Breast epithelium (tissue), 3 donors: ENCODE measurements around the gene SYNE1.

Experiments used
- CTCF ChIP-seq, 3 donors: fragments of 450-650 bp; IDR thresholded peaks; one replicate each; pipeline ENCODE4 v1.5.1; 2016 to 2017; ENCODE audit warnings: antibody characterized with exemption in 3 of 3, mild to moderate bottlenecking in 3 of 3, moderate library complexity in 3 of 3
- POLR2A ChIP-seq: fragments of 450-650 bp; IDR thresholded peaks from one replicate; pipeline ENCODE4 v1.6.1; 2016; ENCODE audit warnings: antibody characterized with exemption, mild to moderate bottlenecking, moderate library complexity
- POLR2AphosphoS5 ChIP-seq, 3 donors: sonication (generic); formaldehyde crosslinking; IDR thresholded peaks; one replicate each; pipeline ENCODE4 v1.6.1; 2017; ENCODE audit warnings: antibody characterized with exemption in 3 of 3

DNA sequence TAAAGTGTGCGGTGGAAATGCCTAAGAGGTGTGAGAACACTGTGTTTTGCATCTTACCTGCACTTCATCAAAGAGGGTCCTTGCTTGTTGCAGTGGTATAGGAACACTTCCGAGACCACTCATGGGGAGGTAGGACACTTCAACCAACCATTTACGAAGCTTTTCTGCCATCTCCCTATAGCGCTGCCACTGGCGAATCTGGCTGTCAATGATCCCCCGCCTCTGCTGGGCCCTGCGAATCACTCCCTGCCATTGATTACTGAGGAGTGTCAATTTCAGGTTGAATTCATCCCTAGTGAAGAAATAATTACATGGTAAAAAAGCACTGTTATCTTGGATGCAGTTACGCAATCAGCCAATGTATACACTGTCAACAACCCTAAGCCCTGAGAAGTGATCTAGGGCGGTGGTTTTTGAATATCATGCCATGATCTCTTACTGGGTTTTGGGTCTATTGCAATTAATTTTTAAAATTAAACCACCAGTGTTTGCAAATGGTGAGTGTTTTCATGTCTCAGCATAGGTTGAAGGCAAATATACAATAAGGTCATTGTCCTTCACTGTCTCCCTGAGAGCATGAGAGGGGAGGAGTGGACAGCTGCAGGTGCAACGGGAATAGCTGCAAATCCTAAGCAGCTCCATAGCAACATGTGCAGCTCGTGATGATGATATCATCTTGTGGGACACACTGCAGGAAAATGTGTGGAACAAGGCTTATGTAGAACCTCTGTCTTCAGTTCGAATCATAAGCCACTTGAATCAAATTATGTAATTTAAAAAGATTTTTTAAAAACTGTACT, 429.0 kb downstream of the SYNE1 start:
- TF ChIP-seq POLR2A (no peak), CTCF (IDR thresholded peaks at IDR 0.05) (no peak), POLR2AphosphoS5 (IDR thresholded peaks at IDR 0.05) (no peak)
